H9 (cell line): Measurements from ENCODE around the gene OOSP1. TPM values are rescaled to one million over a fixed set of nuclear protein-coding genes. Genes with fewer than 3 reads are reported as not detected.
A peak's percentile ranks its signal among the peaks of the same experiment; 100 is the strongest.

Experiments
- DNase-seq: peaks from one replicate; pipeline ENCODE4 v3.0.0-alpha.2; 2017
- H2AFZ ChIP-seq: one replicate; pipeline ENCODE4 v1.6.1; 2013; ENCODE audit warnings: mild to moderate bottlenecking, low read length, control low read depth, moderate library complexity
- H2AK5ac ChIP-seq: 2 replicates; pipeline ENCODE4 v1.6.1; 2013; ENCODE audit warnings: low read length, control low read depth, mixed read lengths; ENCODE audit not compliant: insufficient read length
- H2BK120ac ChIP-seq: one replicate; pipeline ENCODE4 v1.6.1; 2013; ENCODE audit warnings: low read depth, mild to moderate bottlenecking, low read length, control low read depth, inconsistent platforms; ENCODE audit not compliant: poor library complexity, severe bottlenecking
- H2BK12ac ChIP-seq: 2 replicates; pipeline ENCODE4 v1.6.1; 2013; ENCODE audit warnings: low read length, control low read depth, mixed read lengths, low read depth; ENCODE audit not compliant: insufficient read length
- H2BK15ac ChIP-seq: 2 replicates; pipeline ENCODE4 v1.6.1; 2013; ENCODE audit warnings: low read depth, low read length, control low read depth
- H2BK20ac ChIP-seq: one replicate; pipeline ENCODE4 v1.6.1; 2013; ENCODE audit warnings: low read depth, mild to moderate bottlenecking, low read length, control low read depth, inconsistent platforms; ENCODE audit not compliant: poor library complexity, severe bottlenecking
- H2BK5ac ChIP-seq: 2 replicates; pipeline ENCODE4 v1.6.1; 2013; ENCODE audit warnings: low read length, control low read depth, mixed read lengths; ENCODE audit not compliant: insufficient read length
- H3K14ac ChIP-seq: 2 replicates; pipeline ENCODE4 v1.6.1; 2013; ENCODE audit warnings: low read length, control low read depth; ENCODE audit not compliant: insufficient read depth
- H3K18ac ChIP-seq: 2 replicates; pipeline ENCODE4 v1.6.1; 2013; ENCODE audit warnings: low read depth, mild to moderate bottlenecking, mixed read lengths, low read length, control low read depth; ENCODE audit not compliant: insufficient read length
- H3K23ac ChIP-seq: 2 replicates; pipeline ENCODE4 v1.6.1; 2013; ENCODE audit warnings: low read length, control low read depth, mixed read lengths, low read depth; ENCODE audit not compliant: insufficient read length
- H3K23me2 ChIP-seq: 2 replicates; pipeline ENCODE4 v1.6.1; 2013; ENCODE audit warnings: low read depth, mild to moderate bottlenecking, mixed read lengths, low read length, control low read depth; ENCODE audit not compliant: insufficient read length, poor library complexity, severe bottlenecking
- H3K27ac ChIP-seq: 2 replicates; pipeline ENCODE4 v1.5.1; 2013; ENCODE audit warnings: low read length, control low read depth, mixed read lengths, low read depth; ENCODE audit not compliant: insufficient read length
- H3K27me3 ChIP-seq: 2 replicates; pipeline ENCODE4 v1.6.1; 2013; ENCODE audit warnings: low read length, control low read depth, inconsistent platforms; ENCODE audit not compliant: insufficient read depth
- H3K4ac ChIP-seq: 2 replicates; pipeline ENCODE4 v1.6.1; 2013; ENCODE audit warnings: low read depth, mild to moderate bottlenecking, control low read depth, inconsistent platforms, low read length, moderate library complexity
- H3K4me1 ChIP-seq: 2 replicates; pipeline ENCODE4 v1.6.1; 2013; ENCODE audit warnings: low read length, control low read depth, inconsistent platforms; ENCODE audit not compliant: insufficient read depth
- H3K4me2 ChIP-seq: 2 replicates; pipeline ENCODE4 v1.6.1; 2013; ENCODE audit warnings: low read length, control low read depth, mixed read lengths; ENCODE audit not compliant: insufficient read length, insufficient read depth
- H3K56ac ChIP-seq: 2 replicates; pipeline ENCODE4 v1.6.1; 2013; ENCODE audit warnings: low read depth, mild to moderate bottlenecking, mixed read lengths, low read length, control low read depth; ENCODE audit not compliant: insufficient read length
- H3K79me1 ChIP-seq: 2 replicates; pipeline ENCODE4 v1.6.1; 2013; ENCODE audit warnings: low read depth, mild to moderate bottlenecking, moderate library complexity, low read length, control low read depth, inconsistent platforms; ENCODE audit not compliant: insufficient read depth, poor library complexity, severe bottlenecking
- H3K79me2 ChIP-seq: 2 replicates; pipeline ENCODE4 v1.6.1; 2013; ENCODE audit warnings: low read length, control low read depth, inconsistent platforms; ENCODE audit not compliant: insufficient read depth
- H3K9ac ChIP-seq: 2 replicates; pipeline ENCODE4 v1.6.1; 2013; ENCODE audit warnings: low read length, control low read depth, mixed read lengths; ENCODE audit not compliant: insufficient read length; ENCODE audit errors: extremely low read depth
- H3K9me3 ChIP-seq: one replicate; pipeline ENCODE4 v1.6.1; 2013; ENCODE audit warnings: low read depth, low read length, inconsistent platforms; ENCODE audit not compliant: control insufficient read depth
- H3T11ph ChIP-seq: one replicate; pipeline ENCODE4 v1.6.1; 2013; ENCODE audit warnings: mild to moderate bottlenecking, low read length, control low read depth, inconsistent platforms
- H4K20me1 ChIP-seq: one replicate; pipeline ENCODE4 v1.6.1; 2013; ENCODE audit not compliant: control insufficient read depth, insufficient read length, insufficient read depth
- H4K5ac ChIP-seq: 2 replicates; pipeline ENCODE4 v1.6.1; 2013; ENCODE audit warnings: low read depth, mild to moderate bottlenecking, mixed read lengths, low read length, control low read depth; ENCODE audit not compliant: insufficient read length
- H4K8ac ChIP-seq: replicated peaks from 2 replicates; pipeline ENCODE4 v1.6.1; 2013; ENCODE audit warnings: low read length, control low read depth, mixed read lengths, low read depth; ENCODE audit not compliant: insufficient read length
- H4K91ac ChIP-seq: 2 replicates; pipeline ENCODE4 v1.6.1; 2013; ENCODE audit warnings: low read depth, mild to moderate bottlenecking, moderate library complexity, mixed read lengths, low read length, control low read depth; ENCODE audit not compliant: insufficient read length
- H3K27ac Mint-ChIP-seq, 3 experiments: 2 replicates in 2 of 3; 3 replicates in 1 of 3; pipeline ENCODE4 v1.8.0; 2020 to 2021; ENCODE audit warnings: mixed read lengths in 3 of 3, mild to moderate bottlenecking in 1 of 3, moderate library complexity in 1 of 3
- H3K27me3 Mint-ChIP-seq: 2 replicates; pipeline ENCODE4 v1.8.0; 2021; ENCODE audit warnings: low read depth, mild to moderate bottlenecking, moderate library complexity, mixed read lengths
- H3K36me3 Mint-ChIP-seq, 3 experiments: 2 replicates in 2 of 3; 3 replicates in 1 of 3; pipeline ENCODE4 v1.8.0; 2020 to 2021; ENCODE audit warnings: low read depth in 3 of 3, mixed read lengths in 3 of 3; ENCODE audit not compliant: insufficient read depth in 1 of 3
- H3K4me1 Mint-ChIP-seq, 2 experiments: 2 replicates each; pipeline ENCODE4 v1.8.0; 2020; ENCODE audit warnings: mixed read lengths in 2 of 2
- H3K4me3 Mint-ChIP-seq, 2 experiments: 2 replicates in 1 of 2; 3 replicates in 1 of 2; pipeline ENCODE4 v1.8.0; 2020 to 2021; ENCODE audit warnings: mild to moderate bottlenecking in 2 of 2, mixed read lengths in 2 of 2, moderate library complexity in 1 of 2
- H3K9me3 Mint-ChIP-seq, 2 experiments: 2 replicates in 1 of 2; 3 replicates in 1 of 2; pipeline ENCODE4 v1.8.0; 2020; ENCODE audit warnings: mild to moderate bottlenecking in 2 of 2, mixed read lengths in 2 of 2, moderate library complexity in 1 of 2
- CTCF ChIP-seq: fragments of 200-600 bp; sonication (generic); conservative IDR thresholded peaks from 3 replicates; pipeline ENCODE4 v1.8.0; 2021; ENCODE audit warnings: antibody characterized with exemption, mild to moderate bottlenecking
- WGBS: extraction: QIAGEN DNeasy Blood & Tissue Kit; methylation state at CpG from one replicate; pipeline ENCODE4 v1.1.7; 2013; ENCODE audit warnings: missing lambda C conversion rate, low lambda C conversion rate, mixed read lengths; ENCODE audit not compliant: insufficient read length; ENCODE audit errors: extremely low coverage; 5-methylcytosine and 5-hydroxymethylcytosine counted together
- total RNA-seq: library from RNA; stranded (reverse); gene quantifications from 2 replicates; pipeline ENCODE4 v1.2.1, GENCODE V29; 2021

The OOSP1 gene
- total RNA-seq, 1 experiment from 2014 or later = not detected

GRCh38 chr11:59918987-59919589, 19.1 kb upstream of the OOSP1 start:
- H3K79me1 ChIP-seq = no peaks in the 10 kb centered on the region
- H2BK15ac ChIP-seq = no peak overlapping the region
- no peak overlapping the region for H2AK5ac ChIP-seq
- H4K8ac ChIP-seq = no peak overlapping the region
- H2BK12ac ChIP-seq = no peak overlapping the region
- no peak overlapping the region for H3K18ac ChIP-seq
- no peak overlapping the region for H3K56ac ChIP-seq
- H3K27ac ChIP-seq = no peak overlapping the region
- H3K9me3 ChIP-seq = peaks cover 23% of the 10 kb centered on the region
- peaks cover 31 to 35% of the 10 kb centered on the region in 2 experiments for H3K9me3 Mint-ChIP-seq
- no peak overlapping the region for H2BK5ac ChIP-seq
- no peaks in the 10 kb centered on the region for H3K4me1 Mint-ChIP-seq
- H2AFZ ChIP-seq = no peak overlapping the region
- no peak for DNase-seq
- H3K27me3 ChIP-seq = no peaks in the 10 kb centered on the region
- no peaks in the 10 kb centered on the region for H3K23me2 ChIP-seq
- H2BK120ac ChIP-seq = no peak overlapping the region
- TF ChIP-seq CTCF = peak; percentile 82
- H3K4me2 ChIP-seq = no peak overlapping the region
- no peak overlapping the region for H3K9ac ChIP-seq
- H3K27ac Mint-ChIP-seq = no peak overlapping the region
- H3K23ac ChIP-seq = no peak overlapping the region
- H3K4me3 Mint-ChIP-seq = no peak overlapping the region
- peaks cover 16 to 31% (median 21%) of the 10 kb centered on the region in 3 experiments for H3K36me3 Mint-ChIP-seq
- no peaks in the 10 kb centered on the region for H3K79me2 ChIP-seq
- H3K27me3 Mint-ChIP-seq = peaks cover 2% of the 10 kb centered on the region; the same call in 1 of the 2 replicates
- H3T11ph ChIP-seq = no peak overlapping the region
- H3K4ac ChIP-seq = no peak overlapping the region
- no peaks in the 10 kb centered on the region for H4K20me1 ChIP-seq
- H4K91ac ChIP-seq = no peak overlapping the region
- H3K14ac ChIP-seq = no peak overlapping the region
- H3K4me1 ChIP-seq = no peaks in the 10 kb centered on the region
- H2BK20ac ChIP-seq = no peak overlapping the region
- WGBS = no CpG with 5 or more reads among the region's 3 CpGs
- no peak overlapping the region for H4K5ac ChIP-seq
